ENCODE results near the gene MYRIP.

The MYRIP gene

DNA sequence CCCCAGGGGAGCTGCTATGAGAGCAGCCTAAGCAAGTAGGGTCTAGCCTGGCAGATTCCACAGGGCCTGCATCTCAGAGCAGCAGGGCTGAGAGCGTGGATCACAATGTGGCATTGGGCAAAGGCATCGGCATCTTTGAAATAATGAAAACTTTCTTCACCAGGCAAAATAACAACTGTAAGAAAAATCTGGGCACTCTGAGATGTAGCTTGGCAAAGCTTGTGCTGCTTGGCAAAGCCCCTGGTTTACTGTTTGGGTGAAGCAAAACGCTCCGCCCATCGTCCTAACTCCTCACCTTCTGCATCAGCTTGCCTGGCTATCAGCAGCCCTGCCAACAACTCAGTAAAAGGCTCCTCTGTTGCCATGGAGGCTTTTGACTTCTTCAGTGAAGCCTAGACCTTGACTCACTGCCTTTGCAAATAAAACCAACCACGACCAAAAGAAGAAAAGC lies 287.3 kb downstream of the MYRIP start:
- no peak overlapping the region for H3K4me3 ChIP-seq (replicated peaks in 1 of 2; ENCODE audit: low read depth in 2 of 2, low read length in 2 of 2)
- DNase-seq (ENCODE audit: low read depth in 2 of 2), result no peak
- TF ChIP-seq, protein P1, sequence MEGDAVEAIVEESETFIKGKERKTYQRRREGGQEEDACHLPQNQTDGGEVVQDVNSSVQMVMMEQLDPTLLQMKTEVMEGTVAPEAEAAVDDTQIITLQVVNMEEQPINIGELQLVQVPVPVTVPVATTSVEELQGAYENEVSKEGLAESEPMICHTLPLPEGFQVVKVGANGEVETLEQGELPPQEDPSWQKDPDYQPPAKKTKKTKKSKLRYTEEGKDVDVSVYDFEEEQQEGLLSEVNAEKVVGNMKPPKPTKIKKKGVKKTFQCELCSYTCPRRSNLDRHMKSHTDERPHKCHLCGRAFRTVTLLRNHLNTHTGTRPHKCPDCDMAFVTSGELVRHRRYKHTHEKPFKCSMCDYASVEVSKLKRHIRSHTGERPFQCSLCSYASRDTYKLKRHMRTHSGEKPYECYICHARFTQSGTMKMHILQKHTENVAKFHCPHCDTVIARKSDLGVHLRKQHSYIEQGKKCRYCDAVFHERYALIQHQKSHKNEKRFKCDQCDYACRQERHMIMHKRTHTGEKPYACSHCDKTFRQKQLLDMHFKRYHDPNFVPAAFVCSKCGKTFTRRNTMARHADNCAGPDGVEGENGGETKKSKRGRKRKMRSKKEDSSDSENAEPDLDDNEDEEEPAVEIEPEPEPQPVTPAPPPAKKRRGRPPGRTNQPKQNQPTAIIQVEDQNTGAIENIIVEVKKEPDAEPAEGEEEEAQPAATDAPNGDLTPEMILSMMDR (IDR thresholded peaks at IDR 0.05; ENCODE audit: low read depth, low read length), result no peak

DNA sequence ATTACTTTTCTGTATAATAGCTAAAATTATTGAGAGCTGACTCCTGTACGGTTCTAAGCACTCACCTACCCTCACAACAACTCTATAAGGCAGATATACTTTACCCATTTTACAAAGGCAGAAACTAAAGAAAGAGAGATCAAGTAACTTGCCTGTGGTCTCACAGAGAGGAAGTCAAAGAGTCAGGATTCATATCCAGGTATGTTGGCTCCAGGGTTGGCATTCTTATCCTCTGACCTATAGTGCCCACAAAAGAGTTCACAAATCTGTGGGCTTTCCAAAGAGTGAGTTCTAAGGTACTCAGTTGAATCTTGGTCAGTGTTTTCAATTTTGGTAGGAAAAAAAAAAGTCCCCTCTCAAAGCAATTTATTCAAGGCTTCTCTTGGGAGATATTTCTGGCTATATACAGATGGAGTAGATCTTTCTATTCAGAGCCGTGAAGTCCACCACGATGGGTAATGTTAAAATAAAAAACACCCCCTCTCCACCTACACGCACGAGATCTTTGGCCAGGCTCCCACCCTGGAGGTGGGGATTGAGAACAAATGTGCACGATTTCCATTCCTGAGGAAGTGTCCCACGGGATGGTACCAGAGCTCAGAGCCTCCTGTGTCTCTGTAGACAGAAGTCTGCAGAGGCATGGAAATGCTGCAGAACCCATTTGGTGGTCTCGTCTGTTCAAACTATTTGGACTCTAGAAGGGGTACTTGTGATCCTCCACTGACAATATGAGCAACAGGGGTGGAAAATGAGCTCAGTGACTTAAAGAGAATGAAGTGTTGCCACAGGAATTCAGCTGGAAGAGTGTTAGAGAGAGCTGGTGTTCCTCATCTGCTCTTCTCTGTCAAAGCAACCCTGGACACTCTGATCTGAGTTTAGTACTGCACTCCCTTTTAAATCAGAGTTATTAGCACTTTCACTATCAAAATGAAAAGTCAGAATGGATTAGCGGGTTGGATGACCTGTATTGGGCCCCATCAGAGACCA lies 288.0 kb downstream of the MYRIP start:
- TF ChIP-seq, protein P1 (IDR thresholded peaks at IDR 0.05; ENCODE audit: low read depth, low read length), result no peak

DNA sequence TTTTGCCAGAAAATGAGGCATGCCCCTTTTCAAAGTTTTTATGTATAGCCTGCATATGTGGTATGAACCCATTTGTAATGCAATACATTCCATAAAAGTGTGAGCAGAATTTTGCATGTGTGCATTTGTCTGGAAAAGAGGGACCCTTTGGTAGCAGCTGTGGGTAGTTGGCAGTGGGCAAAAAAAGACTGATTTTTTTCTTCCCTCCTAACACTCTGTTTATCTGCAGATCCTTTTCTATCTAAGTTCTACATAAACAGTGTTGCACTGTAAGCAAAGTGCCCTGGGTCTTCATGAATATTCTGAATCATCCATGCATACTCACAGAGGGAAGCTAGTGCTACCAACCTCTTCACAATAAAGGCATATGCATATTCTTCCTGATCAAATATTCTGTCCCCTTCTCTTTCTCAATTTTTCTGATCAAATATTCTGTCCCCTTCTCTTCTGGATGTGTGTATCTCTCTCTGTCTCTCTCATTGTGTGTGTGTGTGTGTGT lies 288.9 kb downstream of the MYRIP start:
- TF ChIP-seq, protein P1 (IDR thresholded peaks at IDR 0.05; ENCODE audit: low read depth, low read length), result no peak
- no peak for DNase-seq (ENCODE audit: low read depth in 2 of 2)
- H3K4me3 ChIP-seq (replicated peaks in 1 of 2; ENCODE audit: low read depth in 2 of 2, low read length in 2 of 2), result no peak overlapping the region

More for the DNA sequence above, 288.0 kb downstream of the MYRIP start:
- DNase-seq (ENCODE audit: low read depth in 2 of 2), result no peak
- H3K4me3 ChIP-seq (replicated peaks in 1 of 2; ENCODE audit: low read depth in 2 of 2, low read length in 2 of 2), result no peak overlapping the region

DNA sequence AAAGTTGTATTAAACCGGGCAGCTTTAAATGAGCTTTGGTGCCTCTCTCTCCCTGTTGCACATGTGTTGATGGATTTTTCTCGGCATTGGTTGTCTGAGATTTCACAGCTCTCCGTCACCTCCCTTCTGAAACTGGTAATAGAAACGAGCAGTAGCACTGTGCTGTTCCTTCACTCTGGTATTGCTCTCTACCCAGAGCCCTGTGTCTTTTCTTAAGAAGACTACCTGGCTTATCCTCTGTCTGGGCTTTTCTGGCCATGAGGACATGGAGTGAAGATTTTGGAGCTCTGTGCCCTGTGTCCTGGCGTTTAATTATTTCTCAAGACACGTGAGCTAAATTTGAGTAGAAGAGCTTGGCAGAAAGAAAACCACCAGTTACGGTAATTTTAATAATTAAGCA lies 290.5 kb downstream of the MYRIP start:
- no peak for DNase-seq (ENCODE audit: low read depth in 2 of 2)
- TF ChIP-seq, protein P1 (IDR thresholded peaks at IDR 0.05; ENCODE audit: low read depth, low read length), result no peak

DNA sequence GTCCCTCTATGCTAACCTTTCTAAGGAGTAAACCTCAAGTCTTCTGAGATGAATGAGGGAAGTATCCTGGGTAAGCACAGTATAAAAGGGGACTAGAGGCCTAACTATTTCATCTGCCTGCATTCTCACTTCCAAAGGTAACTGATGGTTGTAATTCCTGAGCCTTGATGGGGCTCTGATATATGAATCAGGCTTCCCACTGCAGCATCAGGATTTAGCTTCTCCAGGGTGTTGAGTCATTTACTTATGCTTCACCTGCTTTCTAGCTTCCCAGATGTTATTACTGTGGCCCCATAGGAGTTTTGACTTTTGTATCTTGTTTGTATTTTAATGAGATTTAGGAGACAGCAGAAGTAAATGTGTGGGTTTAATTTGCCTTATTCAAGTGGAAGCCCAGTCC lies 292.8 kb downstream of the MYRIP start:
- H3K4me3 ChIP-seq (replicated peaks in 1 of 2; ENCODE audit: low read depth in 2 of 2, low read length in 2 of 2), result no peak overlapping the region
- TF ChIP-seq, protein P1 (IDR thresholded peaks at IDR 0.05; ENCODE audit: low read depth, low read length), result no peak
- DNase-seq (ENCODE audit: low read depth in 2 of 2), result no peak

More for the DNA sequence above, 290.5 kb downstream of the MYRIP start:
- no peak overlapping the region for H3K4me3 ChIP-seq (replicated peaks in 1 of 2; ENCODE audit: low read depth in 2 of 2, low read length in 2 of 2)

DNA sequence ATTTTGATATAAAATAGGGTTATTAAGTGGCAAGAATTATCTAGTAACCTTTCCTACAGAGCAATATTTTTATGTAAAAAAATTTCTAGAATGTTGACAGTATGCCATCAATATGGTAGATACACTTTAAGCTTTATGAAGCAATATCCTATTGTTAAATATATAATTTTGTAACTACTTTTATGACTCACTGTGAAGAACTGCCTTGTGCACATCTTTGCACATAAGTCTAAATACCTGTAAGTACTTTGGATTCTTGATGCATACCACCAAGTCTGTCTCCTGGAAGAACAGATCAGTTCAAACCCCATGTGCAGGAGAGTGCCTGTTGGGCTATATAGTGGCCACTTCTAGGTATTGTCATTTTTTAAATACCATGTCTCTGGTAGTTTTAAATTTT lies 294.4 kb downstream of the MYRIP start:
- H3K4me3 ChIP-seq (replicated peaks in 1 of 2; ENCODE audit: low read depth in 2 of 2, low read length in 2 of 2), result no peak overlapping the region
- TF ChIP-seq, protein P1 (IDR thresholded peaks at IDR 0.05; ENCODE audit: low read depth, low read length), result no peak
- no peak for DNase-seq (ENCODE audit: low read depth in 2 of 2)

Measured in cardiac fibroblast (primary cell).